Fibroblast of lung (primary cell): ENCODE data around the gene PDILT. TPM values are rescaled to one million over a fixed set of nuclear protein-coding genes. Genes with fewer than 3 reads are reported as not detected.
"Not testable (repeated sequence)": the region's sequence is repeated elsewhere in the genome, so short reads cannot be mapped to it uniquely, and the experiment has no call there.

Source experiments
- DNase-seq, 2 donors: peaks; one replicate each; pipeline versions ENCODE4 v3.0.0 to v3.0.0-alpha.2; 2010; ENCODE audit warnings: low read depth in 2 of 2
- H2AFZ ChIP-seq: 2 replicates; pipeline ENCODE4 v1.5.1; 2012; ENCODE audit warnings: low read length, control low read depth, inconsistent platforms
- H3K27ac ChIP-seq: 2 replicates; pipeline ENCODE4 v1.5.1; 2011; ENCODE audit warnings: low read length, control low read depth; ENCODE audit not compliant: insufficient read depth
- H3K27me3 ChIP-seq: 2 replicates; pipeline ENCODE4 v1.5.1; 2011; ENCODE audit warnings: mild to moderate bottlenecking, low read length; ENCODE audit not compliant: control insufficient read depth, insufficient read depth
- H3K36me3 ChIP-seq: 2 replicates; pipeline ENCODE4 v1.5.1; 2011; ENCODE audit warnings: low read length; ENCODE audit not compliant: control insufficient read depth, insufficient read depth
- H3K4me1 ChIP-seq: 2 replicates; pipeline ENCODE4 v1.5.1; 2011; ENCODE audit warnings: low read length; ENCODE audit not compliant: control insufficient read depth, insufficient read depth; ENCODE audit errors: extremely low read depth
- H3K4me2 ChIP-seq: 2 replicates; pipeline ENCODE4 v1.5.1; 2011; ENCODE audit warnings: low read length, control low read depth; ENCODE audit not compliant: insufficient read depth; ENCODE audit errors: extremely low read depth
- H3K4me3 ChIP-seq, 4 experiments: fragments of 200-600 bp in 1 of 4; sonication (generic) in 1 of 4; replicated peaks in 1 of 4; 2 replicates each; pipeline ENCODE4 v1.5.1; 2011 to 2016; ENCODE audit warnings: low read length in 4 of 4, low read depth in 3 of 4, mild to moderate bottlenecking in 3 of 4, control low read depth in 2 of 4, inconsistent platforms in 1 of 4, mixed read lengths in 1 of 4; ENCODE audit not compliant: insufficient read depth in 1 of 4; ENCODE audit errors: control extremely low read depth in 1 of 4
- H3K79me2 ChIP-seq: 2 replicates; pipeline ENCODE4 v1.5.1; 2012; ENCODE audit warnings: mild to moderate bottlenecking, low read length, inconsistent platforms; ENCODE audit not compliant: control insufficient read depth, insufficient read depth
- H3K9ac ChIP-seq: 2 replicates; pipeline ENCODE4 v1.5.1; 2011; ENCODE audit warnings: mild to moderate bottlenecking, low read length, control low read depth; ENCODE audit not compliant: insufficient read depth
- H3K9me3 ChIP-seq: 2 replicates; pipeline ENCODE4 v1.5.1; 2012; ENCODE audit warnings: low read depth, low read length; ENCODE audit not compliant: control insufficient read depth, insufficient read depth
- H4K20me1 ChIP-seq: 2 replicates; pipeline ENCODE4 v1.5.1; 2011; ENCODE audit warnings: low read length; ENCODE audit not compliant: control insufficient read depth, insufficient read depth; ENCODE audit errors: extremely low read depth
- CTCF ChIP-seq, 2 donors: IDR thresholded peaks in 1 of 2; conservative IDR thresholded peaks in 1 of 2; 1 replicate in 1 of 2; 2 replicates in 1 of 2; pipeline ENCODE4 v1.5.1; 2011 to 2012; ENCODE audit warnings: low read length in 2 of 2, control low read depth in 1 of 2, inconsistent platforms in 1 of 2, low read depth in 1 of 2, mild to moderate bottlenecking in 1 of 2
- EZH2 ChIP-seq: IDR thresholded peaks from 2 replicates; pipeline ENCODE4 v1.5.1; 2012; ENCODE audit warnings: low read length, control low read depth, mild to moderate bottlenecking; ENCODE audit errors: missing control alignments
- polyA plus RNA-seq, 2 donors: library from polyadenylated mRNA; depleted of rRNA in 1 of 2; stranded (reverse) in 1 of 2; unstranded in 1 of 2; fragments of >200 nt; gene quantifications; 2 replicates each; pipeline ENCODE4 v1.2.1, GENCODE V29; 2011 to 2012; ENCODE audit warnings: missing spikeins in 1 of 2
- total RNA-seq: library from RNA; depleted of rRNA; stranded (reverse); fragments of >200 nt; gene quantifications from 2 replicates; pipeline ENCODE4 v1.2.1, GENCODE V29; 2014

PDILT gene
- total and polyA plus RNA-seq, 2 donors (not counting 1 experiment from before 2014, with no cell fraction given) = not detected

- H4K20me1 ChIP-seq = no peaks in the 10 kb centered on the region
- H3K4me3 ChIP-seq = no peak overlapping the region
- no peak for TF ChIP-seq CTCF (conservative IDR thresholded peaks at IDR 0.05 in 1 of 2, IDR thresholded peaks at IDR 0.05 in 1 of 2; ENCODE audit: low read depth in 1 of 2, low read length in 2 of 2)
- no peak for TF ChIP-seq EZH2
- no peaks in the 10 kb centered on the region for H3K27me3 ChIP-seq
- no peak overlapping the region for H3K9ac ChIP-seq
- no peaks in the 10 kb centered on the region for H3K9me3 ChIP-seq
- H2AFZ ChIP-seq = no peak overlapping the region
- DNase-seq = no peak
- no peak overlapping the region for H3K27ac ChIP-seq
- H3K36me3 ChIP-seq = no peaks in the 10 kb centered on the region
- no peaks in the 10 kb centered on the region for H3K79me2 ChIP-seq
- no peak overlapping the region for H3K4me2 ChIP-seq
- H3K4me1 ChIP-seq = no peaks in the 10 kb centered on the region
These were observed 26.4 kb upstream of the PDILT start for GRCh38 chr16:20430948-20431347.

DNA sequence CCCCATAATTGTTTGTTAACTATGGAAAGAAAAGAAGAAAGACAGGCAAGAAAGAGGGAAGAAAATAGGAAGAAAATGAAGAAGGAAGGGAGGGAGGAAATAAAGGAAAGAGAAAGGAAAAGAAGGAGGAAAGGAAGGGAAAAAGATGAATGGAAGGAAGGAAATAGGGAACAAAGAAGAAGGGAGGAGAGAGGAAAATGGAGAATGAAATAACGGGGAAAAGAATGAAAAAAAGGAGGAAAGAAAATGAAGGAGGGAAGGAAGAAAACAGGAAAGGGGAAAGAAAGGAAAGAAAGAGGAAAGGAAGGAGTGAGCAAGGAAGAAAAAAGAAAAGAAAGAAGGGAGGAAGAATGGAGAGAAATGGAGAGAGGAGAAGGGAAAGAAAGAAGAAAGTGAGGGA lies 25.9 kb upstream of the PDILT start:
- not testable (repeated sequence) for H3K4me3 ChIP-seq

GRCh38 chr16:20429499-20429898 lies 25.0 kb upstream of the PDILT start:
- not testable (repeated sequence) for H3K79me2 ChIP-seq, H3K4me2 ChIP-seq, H3K27ac ChIP-seq, H3K4me3 ChIP-seq, H3K9me3 ChIP-seq, H3K9ac ChIP-seq, H3K4me1 ChIP-seq, H3K27me3 ChIP-seq, H4K20me1 ChIP-seq, H3K36me3 ChIP-seq, H2AFZ ChIP-seq, DNase-seq

More for the DNA sequence above, 25.9 kb upstream of the PDILT start:
- H3K4me1 ChIP-seq, H3K36me3 ChIP-seq, H3K27me3 ChIP-seq, H3K27ac ChIP-seq, H2AFZ ChIP-seq, H3K79me2 ChIP-seq, H3K4me2 ChIP-seq, H4K20me1 ChIP-seq, H3K9me3 ChIP-seq, H3K9ac ChIP-seq, DNase-seq: not testable (repeated sequence)

DNA sequence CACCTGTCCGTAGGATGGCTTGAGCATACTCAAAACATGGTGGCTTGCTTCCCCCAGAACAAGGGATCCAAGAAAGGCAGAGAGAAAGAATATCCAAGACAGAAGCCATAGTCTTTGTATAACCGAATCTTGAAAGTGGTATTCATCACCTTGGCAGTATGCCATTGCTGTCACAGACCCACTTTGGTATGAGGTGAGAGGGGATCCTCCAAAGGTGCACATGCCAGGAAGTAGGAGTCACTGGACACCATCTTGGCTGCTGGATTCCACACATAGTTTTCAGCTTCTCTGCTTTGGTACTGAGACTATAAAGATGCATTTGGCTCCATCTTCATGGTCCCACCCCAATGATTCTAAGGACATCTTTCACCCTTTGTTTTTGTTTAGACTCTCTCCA lies 22.9 kb upstream of the PDILT start:
- not testable (repeated sequence) for H3K4me3 ChIP-seq, H3K9me3 ChIP-seq, H3K79me2 ChIP-seq, DNase-seq, H3K4me1 ChIP-seq, H3K9ac ChIP-seq, H3K27ac ChIP-seq, H3K36me3 ChIP-seq, H3K27me3 ChIP-seq, H3K4me2 ChIP-seq, H2AFZ ChIP-seq, H4K20me1 ChIP-seq
